CD4-positive, alpha-beta T cell treated with Interleukin-2 at 100 ng/mL for 4 hours (primary cell): ENCODE data around the gene GBX1.

ENCODE experiments used
- DNase-seq: peaks from one replicate; pipeline ENCODE4 v3.0.0-alpha.2; 2020; ENCODE audit warnings: low spot score

GBX1 gene

GRCh38 chr7:151139791-151140190 lies 27.7 kb downstream of the GBX1 start:
- no peak for DNase-seq

DNA sequence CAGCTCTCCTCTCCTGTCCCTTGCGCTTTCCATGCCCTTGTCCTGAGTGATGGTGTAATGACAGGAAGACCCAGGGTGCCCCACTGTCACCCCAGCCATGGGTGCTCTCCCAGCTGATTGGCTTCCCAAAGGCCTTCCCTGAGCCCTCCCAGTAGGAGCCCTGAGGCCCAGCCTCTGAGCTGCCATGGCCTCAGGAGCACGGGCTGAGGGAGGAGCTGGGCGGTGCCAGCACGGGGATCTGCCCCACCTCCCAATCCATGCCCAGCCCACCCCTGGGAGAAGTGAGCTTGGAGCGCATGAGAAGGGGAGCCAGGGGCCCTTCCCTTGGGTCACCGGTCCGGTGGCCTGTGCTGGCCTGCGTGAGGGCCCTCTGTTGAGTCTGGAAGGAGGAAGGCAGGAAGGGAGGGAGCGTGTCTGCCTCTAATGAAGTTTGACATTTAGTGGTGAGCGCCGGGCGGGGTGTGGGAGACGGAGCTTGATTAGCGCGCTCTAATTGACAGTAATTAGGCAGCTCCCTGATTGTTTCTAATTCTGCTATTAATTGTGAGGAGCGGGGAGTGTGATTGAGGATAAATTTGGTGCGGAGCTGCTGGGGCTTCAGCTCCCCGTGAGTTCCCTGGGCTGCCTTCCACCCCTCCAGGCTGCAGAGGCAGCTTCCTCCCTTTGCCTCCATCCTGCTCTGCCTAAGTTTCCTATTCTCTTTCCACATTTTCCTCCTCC lies 28.3 kb downstream of the GBX1 start:
- DNase-seq = no peak

- no peak for DNase-seq
These were observed 29.2 kb downstream of the GBX1 start for GRCh38 chr7:151138153-151138851.

DNA sequence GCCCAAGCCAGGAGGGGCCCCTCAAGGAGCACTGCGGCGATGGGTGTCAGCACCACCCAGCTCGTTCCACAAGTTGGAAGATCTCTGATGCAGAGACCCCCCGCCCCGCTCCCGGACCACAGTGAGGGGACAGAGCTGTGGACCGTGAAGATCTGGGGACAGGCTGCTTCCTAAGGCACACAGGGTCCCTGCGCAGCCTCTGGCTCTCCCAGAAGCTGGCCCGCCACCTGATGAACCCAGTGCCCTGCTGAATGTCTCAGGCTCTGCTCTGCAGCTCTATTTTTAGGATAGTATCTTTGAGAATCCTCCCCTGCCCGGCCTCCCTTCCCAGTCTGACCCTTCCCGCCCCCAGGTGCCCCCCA lies 29.7 kb downstream of the GBX1 start:
- no peak for DNase-seq

- no peak for DNase-seq
These were observed 30.3 kb downstream of the GBX1 start for GRCh38 chr7:151137076-151137675.

GRCh38 chr7:151135866-151136843 lies 31.3 kb downstream of the GBX1 start:
- DNase-seq = no peak

GRCh38 chr7:151135525-151135845 lies 32.0 kb downstream of the GBX1 start:
- no peak for DNase-seq

DNA sequence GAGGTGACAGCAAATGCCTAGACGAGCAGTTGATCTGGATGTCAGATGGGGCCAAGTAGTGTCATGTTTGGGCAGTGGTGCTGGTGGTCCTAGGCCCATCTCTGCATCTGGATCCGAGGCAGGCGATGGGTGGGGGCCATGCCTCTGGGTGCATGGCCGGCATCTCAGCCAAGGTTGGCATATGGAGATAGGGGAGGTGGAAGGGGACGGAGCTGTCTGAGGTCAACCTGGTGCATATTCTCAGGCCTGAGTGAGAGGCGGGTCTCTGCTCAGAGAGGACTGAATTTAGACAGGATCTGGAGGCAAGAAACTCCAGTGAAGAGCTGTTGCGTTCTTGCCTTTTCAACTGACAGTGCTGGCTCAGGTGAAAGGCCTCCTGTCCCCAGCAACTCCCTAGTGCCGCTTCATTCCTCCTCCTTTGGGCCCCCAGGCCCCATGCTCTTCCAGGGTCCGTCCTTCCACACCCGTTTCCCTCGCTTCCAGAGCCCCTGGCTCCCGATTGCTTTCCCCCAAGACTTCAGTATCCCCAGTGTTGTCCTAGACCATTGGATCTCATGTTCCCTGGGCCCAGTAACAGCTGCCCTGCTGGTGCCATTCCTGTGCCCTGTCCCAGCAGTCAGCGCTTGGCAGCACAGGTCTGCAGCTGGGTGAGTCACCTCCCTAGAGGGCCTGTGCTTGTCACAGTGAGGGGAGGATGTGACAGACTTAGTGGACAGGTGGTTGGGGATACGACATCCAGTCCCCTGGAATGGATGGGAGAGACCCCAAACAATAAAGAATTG lies 32.6 kb downstream of the GBX1 start:
- DNase-seq = no peak

DNA sequence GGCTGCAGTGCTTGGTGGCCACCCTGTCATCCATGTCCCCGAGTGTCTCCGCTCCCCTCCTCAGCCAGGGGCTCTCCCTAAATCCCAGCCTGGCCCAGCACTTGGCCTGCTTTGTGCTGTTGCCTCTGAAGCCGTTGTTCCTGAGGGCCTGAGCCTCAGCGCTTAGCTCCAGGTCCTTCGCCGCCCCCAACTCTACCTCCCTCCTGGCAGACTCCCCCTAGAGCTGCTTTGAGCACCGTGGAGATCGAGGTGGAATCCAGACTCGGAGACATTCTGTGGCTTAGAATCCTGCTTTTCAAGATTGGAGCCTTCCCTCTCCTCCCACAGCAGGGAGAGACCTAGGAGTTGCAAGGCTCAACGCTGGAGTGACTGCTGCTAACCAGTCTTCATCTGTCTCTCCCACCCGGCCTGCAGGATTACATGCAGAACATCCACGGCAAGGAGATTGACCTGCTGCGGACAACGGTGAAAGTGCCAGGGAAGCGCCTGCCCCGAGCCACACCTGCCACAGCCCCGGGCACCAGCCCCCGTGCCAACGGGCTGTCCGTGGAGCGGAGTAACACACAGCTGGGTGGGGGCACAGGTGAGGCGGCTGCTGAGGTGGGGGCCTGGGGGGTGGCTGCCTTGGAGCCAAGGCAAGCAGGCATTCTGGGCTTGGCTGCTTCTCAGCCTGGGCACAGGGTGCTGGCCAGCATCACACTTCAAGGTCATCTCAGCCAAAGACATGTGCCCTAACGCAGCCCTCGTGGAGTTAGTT lies 33.3 kb downstream of the GBX1 start:
- DNase-seq = no peak

GRCh38 chr7:151133266-151133985 lies 34.1 kb downstream of the GBX1 start:
- no peak for DNase-seq

DNA sequence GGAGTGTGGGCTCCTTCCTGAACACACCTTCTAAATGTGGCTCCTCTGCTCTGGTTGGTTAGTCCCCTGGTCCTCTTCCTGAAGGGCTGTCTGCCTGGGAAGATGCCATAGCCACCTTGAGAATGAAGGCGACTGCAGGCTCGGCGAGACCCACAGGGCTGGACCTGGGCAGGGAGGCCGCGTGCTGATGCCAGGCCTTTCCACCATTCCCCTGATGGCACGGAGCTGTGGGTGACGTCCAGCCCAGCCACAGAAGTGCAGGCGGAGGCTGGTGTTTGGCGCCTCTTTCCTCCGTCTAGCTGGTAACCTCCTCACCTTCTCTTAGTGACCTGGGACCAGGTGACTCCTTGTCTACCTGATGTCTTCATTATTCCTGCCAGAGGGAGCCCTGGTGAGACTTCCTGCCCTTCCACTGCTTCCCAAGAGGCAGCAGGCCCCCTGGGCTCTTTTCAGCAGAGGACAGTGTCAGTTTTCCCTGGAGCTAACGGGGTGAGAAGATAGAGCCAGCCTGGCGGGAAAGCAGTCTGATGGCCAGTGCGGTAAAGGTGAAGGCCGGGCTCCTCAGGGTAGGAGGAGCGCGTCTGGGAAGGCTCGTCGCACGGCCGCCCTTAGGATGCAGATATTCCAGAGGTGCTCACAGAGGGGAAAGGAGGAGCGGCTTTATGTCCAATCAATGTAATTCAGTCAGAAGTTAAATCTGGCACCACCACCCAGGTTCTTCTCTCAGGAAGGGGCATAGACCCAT lies 34.9 kb downstream of the GBX1 start:
- DNase-seq = no peak

DNA sequence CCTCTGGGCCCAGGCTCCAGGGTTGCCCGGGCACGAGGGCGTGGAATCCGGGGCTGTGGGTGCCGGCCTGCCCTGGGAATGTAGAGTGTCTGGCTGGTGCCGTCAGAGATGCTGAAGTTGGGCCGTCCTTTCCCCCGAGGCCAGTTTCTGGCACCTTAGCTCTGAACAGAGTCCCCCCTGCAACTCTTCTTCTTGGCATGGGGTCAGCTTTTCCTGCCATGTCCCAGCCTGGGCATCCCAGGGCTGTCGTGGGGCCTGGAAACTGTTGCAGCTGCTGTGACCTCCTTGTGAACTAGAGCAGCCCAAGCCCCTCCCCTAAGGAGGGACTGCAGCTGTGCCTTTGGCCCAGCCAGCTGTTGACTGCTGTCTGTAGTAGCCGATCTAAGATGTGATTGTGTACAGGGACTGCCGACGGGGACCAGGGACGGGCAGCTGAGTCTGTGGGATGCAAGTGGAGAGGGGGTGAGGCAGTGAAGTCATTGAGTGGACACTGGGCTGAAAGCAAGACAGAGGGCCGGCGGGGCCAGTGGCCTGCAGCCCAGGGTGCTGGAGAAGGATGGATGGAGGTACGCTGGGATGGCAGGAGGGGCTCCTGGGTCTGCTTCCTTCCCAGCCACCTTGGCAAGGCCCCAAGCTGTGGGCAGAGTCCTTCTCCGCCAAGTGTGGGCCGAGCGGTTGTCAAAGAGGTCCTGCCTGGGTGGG lies 35.8 kb downstream of the GBX1 start:
- DNase-seq = no peak

- no peak for DNase-seq
These were observed 36.3 kb downstream of the GBX1 start for GRCh38 chr7:151131224-151131591.

- no peak for DNase-seq
These were observed 36.7 kb downstream of the GBX1 start for GRCh38 chr7:151130741-151131157.

- DNase-seq = no peak
These were observed 37.4 kb downstream of the GBX1 start for GRCh38 chr7:151129960-151130591.

DNA sequence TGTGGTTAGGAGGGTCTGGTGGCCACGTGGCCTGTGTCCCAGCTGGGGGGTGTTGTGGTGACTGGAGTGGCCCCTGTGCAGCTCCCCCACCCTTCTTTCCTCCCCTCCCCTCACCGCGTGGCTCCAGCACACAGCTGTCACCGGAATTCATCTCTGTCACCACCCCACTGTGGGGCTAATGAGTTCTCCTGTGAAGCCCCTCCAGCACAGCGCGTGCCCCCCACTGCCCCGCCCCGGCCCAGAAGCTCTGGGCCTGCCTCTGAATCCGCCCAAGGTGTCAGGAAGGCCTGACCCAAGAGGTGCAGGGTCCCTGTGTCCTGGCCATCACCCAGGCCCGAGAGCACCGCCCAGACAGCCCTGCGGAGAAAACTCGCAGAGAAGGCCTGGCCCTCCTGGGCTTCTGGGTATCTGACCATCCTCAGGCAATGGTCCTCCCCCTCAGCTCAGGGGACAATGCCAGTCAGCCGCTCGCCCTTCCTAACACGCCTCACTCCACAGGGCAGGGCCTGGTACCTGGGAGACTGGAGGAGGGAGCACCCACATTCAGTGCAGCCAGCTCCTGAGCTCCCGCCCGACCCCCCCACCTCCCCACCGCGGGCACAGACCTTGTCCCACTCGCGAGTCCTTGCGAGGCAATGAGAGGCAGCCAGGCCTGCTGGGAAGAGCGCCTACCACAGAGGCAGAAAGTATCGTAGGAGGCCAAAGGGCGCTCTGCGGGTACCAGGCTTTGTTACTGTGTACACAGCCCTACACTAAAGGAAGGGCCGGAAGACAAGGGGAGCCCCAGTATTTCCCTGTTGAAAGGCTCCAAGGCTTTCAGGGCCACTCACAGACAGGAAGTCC lies 38.2 kb downstream of the GBX1 start:
- no peak for DNase-seq

- no peak for DNase-seq
These were observed 38.8 kb downstream of the GBX1 start for GRCh38 chr7:151128716-151129115.
